ENCODE results near the gene TMEM107. TPM values are rescaled to one million over a fixed set of nuclear protein-coding genes. Genes with fewer than 3 reads are reported as not detected.
A peak's percentile ranks its signal among the peaks of the same experiment; 100 is the strongest.

The TMEM107 gene
- total RNA-seq, 4 donors from 2014 or later = 12.7 to 21.7 (median 15.5) TPM

DNA sequence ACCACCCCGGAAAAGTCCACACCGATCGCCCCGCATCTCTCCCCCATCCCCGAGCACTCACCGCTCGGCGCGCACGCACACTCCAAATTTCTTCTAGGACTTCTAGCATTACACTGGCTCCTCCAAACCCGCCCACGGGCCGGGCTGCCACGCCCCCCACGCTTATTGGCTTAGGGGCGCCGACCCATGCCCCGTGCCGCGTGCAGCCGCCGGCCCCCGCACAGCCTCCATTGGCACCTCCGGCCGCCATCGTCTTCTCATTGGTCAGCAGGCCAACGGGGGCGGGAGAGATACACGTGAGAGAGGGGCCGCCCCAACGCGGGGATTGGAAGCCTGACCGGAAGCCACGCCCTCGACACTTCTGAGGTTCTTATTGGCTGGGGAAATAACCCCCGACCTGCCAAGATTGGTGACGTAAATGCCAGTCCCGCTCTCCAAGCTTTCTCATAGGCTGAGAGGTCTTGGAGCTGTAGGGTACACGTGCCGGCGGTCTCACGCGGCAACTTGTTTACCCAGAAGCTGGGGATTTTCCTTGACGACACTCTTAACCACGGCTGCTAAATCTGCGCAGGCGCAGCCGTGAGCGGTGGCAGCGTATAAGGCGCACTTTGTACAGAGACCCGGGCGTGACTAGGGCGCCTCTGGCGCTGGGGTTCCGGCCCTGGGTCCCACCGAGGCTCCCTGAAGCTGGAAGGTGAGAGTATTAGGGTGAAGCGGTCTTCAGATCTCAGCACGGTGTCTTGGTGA lies 19.8 kb downstream of the TMEM107 start:
- no peaks in the 10 kb centered on the region for H3K27me3 ChIP-seq
- H3K4me3 ChIP-seq = peak overlapping the region; percentile 66 to 94 (median 82)
- peaks cover 29 to 82% (median 42%) of the 10 kb centered on the region in 3 donors for H3K4me1 ChIP-seq
- H3K27ac ChIP-seq = peak overlapping the region; percentile 99 to 100 (median 100)
- TF ChIP-seq, protein P1, sequence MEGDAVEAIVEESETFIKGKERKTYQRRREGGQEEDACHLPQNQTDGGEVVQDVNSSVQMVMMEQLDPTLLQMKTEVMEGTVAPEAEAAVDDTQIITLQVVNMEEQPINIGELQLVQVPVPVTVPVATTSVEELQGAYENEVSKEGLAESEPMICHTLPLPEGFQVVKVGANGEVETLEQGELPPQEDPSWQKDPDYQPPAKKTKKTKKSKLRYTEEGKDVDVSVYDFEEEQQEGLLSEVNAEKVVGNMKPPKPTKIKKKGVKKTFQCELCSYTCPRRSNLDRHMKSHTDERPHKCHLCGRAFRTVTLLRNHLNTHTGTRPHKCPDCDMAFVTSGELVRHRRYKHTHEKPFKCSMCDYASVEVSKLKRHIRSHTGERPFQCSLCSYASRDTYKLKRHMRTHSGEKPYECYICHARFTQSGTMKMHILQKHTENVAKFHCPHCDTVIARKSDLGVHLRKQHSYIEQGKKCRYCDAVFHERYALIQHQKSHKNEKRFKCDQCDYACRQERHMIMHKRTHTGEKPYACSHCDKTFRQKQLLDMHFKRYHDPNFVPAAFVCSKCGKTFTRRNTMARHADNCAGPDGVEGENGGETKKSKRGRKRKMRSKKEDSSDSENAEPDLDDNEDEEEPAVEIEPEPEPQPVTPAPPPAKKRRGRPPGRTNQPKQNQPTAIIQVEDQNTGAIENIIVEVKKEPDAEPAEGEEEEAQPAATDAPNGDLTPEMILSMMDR (IDR thresholded peaks at IDR 0.05) = peak in 4 of 6 experiments; percentile 15 to 21 (median 16)
- TF ChIP-seq POLR2A (IDR thresholded peaks at IDR 0.05) = peak in 3 of 4 donors; percentile 97 to 100 (median 100)
- H3K36me3 ChIP-seq = peaks cover 5 to 33% (median 7%) of the 10 kb centered on the region in 3 donors
- no peaks in the 10 kb centered on the region for H3K9me3 ChIP-seq
- 0% methylated on average over 15 to 24 of the region's 59 CpGs for WGBS, 2 donors
- intact Hi-C loops (cut with DNase I) = no loop called here
- peak; percentile 100 for DNase-seq

DNA sequence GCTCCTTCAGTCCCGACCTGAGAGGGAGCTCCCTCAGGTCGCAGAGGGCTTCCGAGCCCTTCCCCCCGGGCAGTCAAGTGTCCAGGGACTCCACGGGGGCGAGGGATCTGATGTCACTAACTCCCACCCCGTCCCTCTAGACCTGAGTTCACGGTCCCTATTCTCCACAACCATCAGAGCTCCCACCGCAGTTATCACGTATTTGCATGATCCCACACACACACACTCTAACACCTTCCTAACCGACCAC lies 20.3 kb downstream of the TMEM107 start:
- no peaks in the 10 kb centered on the region for H3K27me3 ChIP-seq
- peaks cover 4 to 29% (median 5%) of the 10 kb centered on the region in 3 donors for H3K36me3 ChIP-seq
- intact Hi-C loops (cut with DNase I) = no loop called here
- peak overlapping the region; percentile 66 to 94 (median 82) for H3K4me3 ChIP-seq
- 0 to 1% methylated on average over 7 to 11 of the region's 11 CpGs for WGBS, 2 donors
- H3K9me3 ChIP-seq = no peaks in the 10 kb centered on the region
- H3K27ac ChIP-seq = peak overlapping the region; percentile 99 to 100 (median 100)
- DNase-seq = no peak
- peaks cover 24 to 82% (median 42%) of the 10 kb centered on the region in 3 donors for H3K4me1 ChIP-seq
- TF ChIP-seq POLR2A (IDR thresholded peaks at IDR 0.05) = peak in 1 of 4 donors; percentile 58
- TF ChIP-seq, protein P1 (IDR thresholded peaks at IDR 0.05) = no peak

DNA sequence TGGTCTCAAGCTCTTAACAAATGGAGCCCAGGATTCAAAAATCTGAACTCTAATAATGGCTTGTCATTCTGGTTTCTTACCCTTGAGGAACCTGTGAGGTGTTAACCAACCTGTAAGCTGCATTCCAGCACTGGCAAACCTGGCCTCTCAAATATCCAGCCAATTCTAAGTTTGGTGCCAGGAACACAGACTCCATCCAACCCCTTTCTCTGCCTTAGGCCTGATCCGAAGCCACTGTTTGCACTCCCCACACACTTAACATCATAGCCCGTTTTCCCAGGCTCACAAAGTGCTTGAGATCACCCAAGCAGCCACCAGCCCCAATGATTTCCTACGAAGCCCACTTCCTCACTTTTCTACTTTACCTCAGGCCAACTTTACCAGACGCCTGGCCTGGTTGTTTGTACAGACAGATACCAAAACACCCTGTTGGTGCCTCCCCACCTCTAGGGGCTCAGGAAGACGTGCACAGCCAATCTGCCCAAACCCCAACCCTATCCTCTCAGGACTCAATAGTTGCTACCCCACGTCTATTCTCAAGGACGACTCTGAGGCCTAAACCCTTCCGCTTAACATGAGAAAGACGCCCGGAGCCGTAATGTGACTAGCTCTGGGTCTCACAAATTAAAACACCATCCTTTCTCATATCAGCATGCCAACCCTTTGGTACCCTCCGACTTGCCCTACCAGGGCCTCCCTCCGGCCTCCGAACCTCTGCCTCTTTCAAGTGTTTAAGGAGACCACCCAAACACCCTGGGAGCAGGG lies 20.8 kb downstream of the TMEM107 start:
- H3K9me3 ChIP-seq = no peaks in the 10 kb centered on the region
- no peaks in the 10 kb centered on the region for H3K27me3 ChIP-seq
- H3K4me3 ChIP-seq = peak overlapping the region; percentile 66 to 94 (median 82)
- peak in 2 of 4 donors; percentile 22 to 41 for TF ChIP-seq POLR2A (IDR thresholded peaks at IDR 0.05)
- TF ChIP-seq, protein P1 (IDR thresholded peaks at IDR 0.05) = no peak
- H3K27ac ChIP-seq = peak overlapping the region; percentile 99 to 100 (median 100)
- DNase-seq = no peak
- peaks cover 21 to 82% (median 42%) of the 10 kb centered on the region in 3 donors for H3K4me1 ChIP-seq
- peaks cover 2 to 29% (median 10%) of the 10 kb centered on the region in 3 donors for H3K36me3 ChIP-seq
- intact Hi-C loops (cut with DNase I) = no loop called here
- 18 to 29% methylated on average over 9 to 13 of the region's 14 CpGs for WGBS, 2 donors

DNA sequence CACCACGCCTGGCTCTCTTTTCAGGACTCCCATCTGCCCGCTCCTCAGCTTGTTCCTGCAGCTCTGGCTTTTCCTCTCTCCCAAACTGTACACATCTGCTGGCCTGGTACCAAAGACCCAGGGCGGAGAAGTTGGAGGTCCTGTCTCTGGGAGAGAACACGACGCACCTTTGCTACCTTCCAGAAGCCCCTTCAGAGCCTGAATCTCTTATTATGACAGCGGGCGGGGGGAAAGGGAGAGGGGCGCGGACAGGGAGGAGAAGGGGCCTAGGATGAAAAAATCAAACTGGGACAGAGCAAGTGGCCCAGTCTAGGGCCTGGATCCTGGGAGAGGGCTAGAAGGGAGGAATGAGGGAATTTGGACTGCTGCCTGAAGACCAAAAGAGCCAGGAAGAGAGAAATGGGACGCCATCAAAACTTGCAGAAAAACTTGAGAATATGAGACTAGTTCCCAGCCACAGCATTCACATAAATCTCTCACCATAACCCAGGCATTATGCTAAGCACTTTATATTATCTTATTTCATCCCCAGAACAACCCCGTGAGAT lies 21.5 kb downstream of the TMEM107 start:
- TF ChIP-seq POLR2A (IDR thresholded peaks at IDR 0.05) = no peak
- TF ChIP-seq, protein P1 (IDR thresholded peaks at IDR 0.05) = no peak
- Histone ChIP-seq H3K4me3 (peak overlapping the region; percentile 66 to 94 (median 82)), H3K36me3 (peaks cover 9 to 29% (median 17%) of the 10 kb centered on the region in 3 donors), H3K27ac (peak overlapping the region; percentile 99 to 100 (median 100)), H3K27me3 (no peaks in the 10 kb centered on the region), H3K4me1 (peaks cover 27 to 82% (median 48%) of the 10 kb centered on the region in 3 donors), H3K9me3 (no peaks in the 10 kb centered on the region)
- intact Hi-C loops (cut with DNase I) = no loop called here
- 27 to 30% methylated on average over 3 to 4 of the region's 11 CpGs for WGBS, 2 donors
- DNase-seq = no peak

Data from esophagus squamous epithelium (tissue), 5 donors.